ENCODE data around the gene KIAA1755.
"Not testable (repeated sequence)": the region's sequence is repeated elsewhere in the genome, so short reads cannot be mapped to it uniquely, and the experiment has no call there.

KIAA1755 gene

DNA sequence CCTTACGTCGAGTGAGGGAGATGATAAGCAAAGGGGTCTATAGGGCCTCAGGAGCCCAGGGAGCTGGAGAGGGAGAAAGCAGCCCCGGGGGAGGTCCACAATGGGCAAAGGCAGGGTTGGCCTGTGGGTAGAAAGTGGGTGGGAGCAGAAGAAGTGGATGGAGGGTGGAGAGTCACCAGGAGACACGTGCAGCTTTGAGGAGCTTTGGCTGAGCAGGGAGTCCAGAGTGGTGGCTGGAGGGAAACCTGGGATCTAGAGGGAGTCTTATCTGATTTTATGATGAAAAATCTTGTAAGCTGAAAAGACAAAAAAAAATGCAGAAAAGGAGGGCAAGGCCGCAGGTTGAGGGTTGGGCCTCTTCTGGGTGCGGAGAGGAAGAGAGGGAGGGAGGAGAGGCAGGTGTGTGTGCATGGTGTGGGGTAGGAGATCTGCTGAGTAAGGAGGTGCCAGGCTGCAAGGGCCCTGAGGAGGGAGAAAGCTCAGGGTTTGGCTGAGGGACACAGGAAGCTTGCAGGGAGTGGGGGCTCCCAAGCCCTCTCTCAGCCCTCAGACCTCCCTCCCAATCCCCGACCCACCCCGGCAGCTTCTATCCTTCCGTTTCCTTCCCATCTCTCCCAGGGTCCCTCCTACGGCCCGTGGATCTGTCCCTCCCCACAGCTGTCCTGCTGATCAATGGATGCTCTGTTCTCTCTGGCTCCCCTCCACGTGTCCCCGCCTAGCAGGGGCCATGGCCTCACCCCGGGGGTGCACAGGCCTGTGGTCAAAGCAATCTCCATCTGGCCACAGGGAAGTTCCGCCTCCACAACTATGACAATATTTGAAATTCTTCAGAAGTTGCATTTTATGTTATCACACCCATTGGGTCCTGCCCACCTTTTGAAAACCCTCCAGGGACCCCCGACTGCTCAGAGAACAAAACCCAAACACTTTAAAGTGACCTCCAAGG lies 26.3 kb upstream of the KIAA1755 start:
- DNase-seq (ENCODE audit: low read depth): no peak

DNA sequence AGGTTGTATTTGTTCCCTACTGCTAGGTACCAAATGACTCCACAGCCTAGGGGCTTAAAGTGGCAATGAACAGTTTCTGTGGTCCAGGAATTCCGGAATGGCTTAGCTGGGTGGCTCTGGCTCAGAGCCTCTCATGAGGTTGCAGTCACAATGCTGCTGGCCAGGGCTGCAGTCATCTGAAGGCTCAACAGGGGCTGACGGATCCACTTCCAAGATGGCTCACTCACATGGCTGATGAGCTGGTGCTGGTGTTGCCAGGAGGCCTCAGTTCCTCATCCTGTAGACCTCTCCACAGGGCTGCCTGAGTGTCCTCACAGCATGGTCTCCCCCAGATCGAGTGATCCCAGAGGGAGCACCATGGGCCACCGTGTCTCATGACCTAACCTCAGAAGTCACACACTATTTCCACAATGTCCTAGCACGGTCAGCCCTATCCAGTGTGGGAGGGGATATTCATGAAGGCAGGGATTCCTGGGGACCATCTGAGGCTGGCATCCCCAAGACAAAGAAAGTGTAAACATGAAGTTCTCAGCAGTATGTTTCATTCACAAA lies 24.4 kb upstream of the KIAA1755 start:
- no peak for DNase-seq (ENCODE audit: low read depth)

- DNase-seq (ENCODE audit: low read depth): not testable (repeated sequence)
These were observed 23.6 kb upstream of the KIAA1755 start for GRCh38 chr20:38284066-38284650.

GRCh38 chr20:38283236-38283635 lies 22.7 kb upstream of the KIAA1755 start:
- DNase-seq (ENCODE audit: low read depth): no peak

- not testable (repeated sequence) for DNase-seq (ENCODE audit: low read depth)
These were observed 20.8 kb upstream of the KIAA1755 start for GRCh38 chr20:38281176-38281915.

DNA sequence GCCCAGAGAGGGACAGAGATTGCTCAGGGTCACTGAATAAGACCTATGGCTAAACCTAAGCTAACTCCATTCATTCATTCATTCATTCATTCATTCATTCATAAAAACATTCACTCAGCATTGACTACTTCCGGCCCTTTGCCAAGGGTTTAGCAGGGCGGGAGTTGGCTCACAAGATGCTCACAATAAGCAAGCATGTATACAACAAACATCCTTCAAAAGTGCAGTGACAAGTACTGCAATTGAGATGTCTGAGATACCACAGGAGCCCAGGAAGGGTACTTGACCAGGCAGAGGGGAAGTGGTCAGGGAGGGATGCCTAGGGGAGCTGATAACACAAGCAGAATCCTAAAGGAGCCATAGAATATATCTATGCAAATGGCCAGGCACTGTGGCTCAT lies 18.2 kb upstream of the KIAA1755 start:
- no peak for DNase-seq (ENCODE audit: low read depth)

DNA sequence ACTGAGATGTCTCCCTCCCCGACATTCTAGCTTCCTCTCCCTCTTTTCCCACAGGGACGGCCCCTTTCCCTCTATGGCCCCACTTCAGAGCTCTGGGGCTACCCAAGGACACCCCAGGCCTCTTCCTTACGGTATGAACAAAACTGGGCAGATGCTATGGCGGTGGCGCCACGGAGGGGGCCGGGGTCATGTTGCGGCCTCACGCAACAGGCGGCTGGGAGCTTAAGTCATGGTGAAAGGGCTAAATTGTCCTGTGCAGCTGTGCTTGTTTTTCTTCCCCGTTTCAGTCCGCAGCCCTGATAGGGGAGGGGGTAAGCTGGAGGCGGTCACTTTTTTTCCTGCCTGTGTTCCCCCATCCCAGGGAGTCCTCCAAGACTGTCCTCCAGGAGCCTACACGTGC lies 17.6 kb upstream of the KIAA1755 start:
- DNase-seq (ENCODE audit: low read depth): no peak

DNA sequence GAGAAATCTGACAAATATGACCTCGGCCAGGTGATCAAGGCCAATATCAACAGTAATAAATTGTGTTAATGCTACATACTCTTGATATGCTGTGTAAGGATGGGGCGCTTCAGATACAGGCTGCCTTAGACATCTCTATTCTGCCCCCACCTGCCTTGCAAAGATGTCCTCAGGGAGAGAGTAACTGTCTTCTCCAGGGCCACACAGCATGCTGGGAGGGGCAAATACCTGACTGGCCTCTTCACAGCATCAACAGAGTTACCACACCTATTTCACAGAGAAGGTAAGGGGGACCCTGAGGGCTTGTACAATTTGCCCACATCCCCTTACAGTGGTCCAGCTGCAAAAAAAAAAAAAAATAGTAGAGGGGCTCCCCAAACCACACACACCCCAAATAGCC lies 17.2 kb upstream of the KIAA1755 start:
- no peak for DNase-seq (ENCODE audit: low read depth)

DNA sequence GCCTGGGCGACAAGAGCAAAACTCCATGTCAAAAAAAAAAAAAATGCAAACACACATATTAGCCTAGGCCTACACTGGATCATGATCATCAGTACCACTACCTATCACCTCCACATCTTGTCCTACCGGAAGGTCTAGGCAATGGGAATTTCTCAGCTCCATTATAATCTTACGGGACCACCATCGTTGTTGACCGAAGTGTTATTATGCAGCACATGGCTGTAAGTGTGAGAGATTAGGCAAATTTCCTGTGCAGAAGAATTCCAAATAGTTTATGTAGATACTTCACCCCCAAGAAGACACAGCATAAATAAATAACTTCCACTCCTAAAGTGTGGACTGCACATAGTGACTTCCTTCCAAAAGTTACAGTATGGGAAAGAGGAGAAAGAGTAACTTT lies 16.8 kb upstream of the KIAA1755 start:
- no peak for DNase-seq (ENCODE audit: low read depth)

DNA sequence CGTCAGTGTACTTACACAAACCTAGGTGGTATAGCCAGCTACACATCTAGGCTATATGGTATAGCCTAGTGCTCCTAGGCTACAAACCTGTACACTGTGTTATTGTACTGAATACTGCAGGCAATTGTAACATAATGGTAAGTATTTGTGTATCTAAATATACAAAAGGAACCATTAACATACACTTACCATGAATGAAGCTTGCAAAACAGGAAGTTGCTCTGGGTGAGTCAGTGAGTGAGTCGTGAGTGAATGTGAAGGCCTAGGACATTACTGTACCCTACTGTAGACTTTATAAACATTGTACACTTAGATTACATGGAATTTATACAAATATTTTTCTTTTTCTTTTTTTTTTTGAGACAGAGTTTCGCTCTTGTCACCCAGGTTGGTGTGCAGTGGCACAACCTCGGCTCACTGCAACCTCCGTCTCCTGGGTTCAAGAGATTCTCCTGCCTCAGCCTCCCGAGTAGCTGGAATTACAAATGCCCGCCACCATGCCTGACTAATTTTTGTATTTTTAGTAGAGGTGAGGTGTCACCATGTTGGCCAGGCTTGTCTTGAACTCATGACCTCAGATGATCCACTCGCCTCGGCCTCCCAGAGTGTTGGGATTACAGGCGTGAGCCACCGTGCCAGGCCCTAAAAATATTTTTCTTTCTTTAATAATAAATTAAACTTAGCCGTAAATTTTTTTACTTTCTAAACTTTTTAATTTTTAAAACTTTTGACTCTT lies 15.4 kb upstream of the KIAA1755 start:
- DNase-seq (ENCODE audit: low read depth): no peak

GRCh38 chr20:38272961-38273360 lies 12.4 kb upstream of the KIAA1755 start:
- no peak for DNase-seq (ENCODE audit: low read depth)

DNA sequence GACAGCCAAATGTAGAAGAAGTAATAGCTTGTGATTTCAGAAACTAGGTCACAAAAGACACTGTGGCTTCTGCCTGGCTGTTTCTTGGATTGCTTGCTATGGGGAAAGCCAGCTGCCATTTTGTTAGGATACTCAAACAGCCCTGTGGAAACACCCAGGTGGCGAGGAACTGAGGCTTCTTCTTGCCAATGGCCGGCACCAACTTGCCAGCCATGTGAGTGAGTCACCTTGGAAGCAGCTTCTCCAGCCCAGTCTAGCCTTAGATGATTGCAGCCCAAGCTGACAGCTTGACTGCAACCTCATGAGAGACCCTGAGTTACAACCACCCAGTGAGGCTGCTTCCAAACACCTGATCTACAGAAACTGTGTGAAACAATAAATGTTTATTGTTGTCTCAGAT lies 11.9 kb upstream of the KIAA1755 start:
- DNase-seq (ENCODE audit: low read depth): no peak

DNA sequence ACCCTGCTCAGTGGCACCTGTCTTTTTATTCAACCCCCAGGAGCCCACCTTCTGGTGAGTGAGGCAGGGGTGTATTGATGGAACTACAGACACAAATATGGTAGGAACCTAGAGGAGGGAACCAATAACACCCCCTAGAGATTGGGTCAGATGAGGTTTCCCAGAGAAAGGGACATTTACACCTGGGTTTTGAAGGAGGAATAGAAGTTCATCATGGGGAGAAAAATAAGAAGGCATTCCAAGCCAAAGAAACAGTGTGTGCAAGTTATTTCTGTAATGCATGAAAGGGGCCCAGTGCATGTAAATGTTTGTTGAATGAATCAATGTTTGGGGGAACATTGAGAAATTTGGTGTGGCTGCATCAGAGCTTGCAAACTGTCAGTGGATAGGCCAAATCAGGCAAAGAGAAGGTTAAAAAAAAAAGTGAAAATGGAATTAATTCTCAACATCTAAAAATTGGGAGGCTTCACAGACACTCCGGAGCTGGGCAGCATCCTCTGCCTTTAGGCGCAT lies 11.1 kb upstream of the KIAA1755 start:
- no peak for DNase-seq (ENCODE audit: low read depth)

GRCh38 chr20:38270869-38271605 lies 10.5 kb upstream of the KIAA1755 start:
- no peak for DNase-seq (ENCODE audit: low read depth)

DNA sequence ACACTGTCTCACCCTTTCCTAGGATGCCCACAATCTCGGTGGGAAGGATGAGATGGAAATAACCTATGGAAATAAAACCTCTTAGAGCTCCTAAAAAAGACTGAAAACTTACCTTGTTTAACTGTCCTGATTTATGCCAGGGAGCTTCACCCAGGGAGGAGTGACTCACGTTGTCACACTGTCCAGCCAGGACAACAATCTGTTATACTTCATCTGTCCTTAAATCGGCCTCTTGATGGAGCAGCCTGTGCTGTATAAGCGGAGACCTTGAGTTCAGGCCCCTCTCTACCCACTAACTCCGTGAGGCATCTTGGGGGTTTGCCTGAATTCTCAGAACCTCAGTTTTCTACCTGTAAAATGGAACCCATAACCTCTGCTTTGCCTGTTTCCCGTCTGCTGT lies 9.2 kb upstream of the KIAA1755 start:
- DNase-seq (ENCODE audit: low read depth): no peak

GRCh38 chr20:38269040-38269439 lies 8.5 kb upstream of the KIAA1755 start:
- no peak for DNase-seq (ENCODE audit: low read depth)

DNA sequence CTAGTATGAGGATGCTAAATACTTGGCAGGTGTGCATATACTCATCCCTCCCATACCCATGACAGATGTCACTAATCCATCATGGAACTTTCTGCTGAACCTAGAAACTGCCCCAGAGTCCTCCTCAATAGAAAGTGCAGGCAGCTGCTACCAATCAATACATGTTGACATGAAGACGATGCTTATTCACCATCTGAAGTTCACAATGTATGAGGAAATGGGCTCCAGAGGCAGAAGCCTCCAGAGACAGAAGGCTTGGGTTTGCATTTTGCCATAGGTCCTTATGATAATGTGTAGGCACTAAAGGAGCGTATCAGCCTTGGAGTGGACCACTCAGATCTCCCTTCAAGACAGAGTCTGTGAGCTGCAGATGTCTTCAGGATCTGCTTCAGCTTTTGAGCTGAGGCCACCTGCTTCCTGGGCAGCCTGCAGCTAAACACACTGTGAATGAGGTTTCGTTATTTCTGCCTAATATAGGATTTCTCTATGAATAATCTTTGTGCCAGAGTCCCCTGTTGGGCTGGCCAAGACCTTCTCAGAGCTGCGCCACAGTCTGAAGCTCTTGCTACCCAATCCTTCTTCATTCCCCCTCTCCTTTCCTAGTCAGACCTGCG lies 7.5 kb upstream of the KIAA1755 start:
- no peak for DNase-seq (ENCODE audit: low read depth)

GRCh38 chr20:38267296-38267695 lies 6.8 kb upstream of the KIAA1755 start:
- no peak for DNase-seq (ENCODE audit: low read depth)

- no peak for DNase-seq (ENCODE audit: low read depth)
These were observed 5.9 kb upstream of the KIAA1755 start for GRCh38 chr20:38266426-38266825.

DNA sequence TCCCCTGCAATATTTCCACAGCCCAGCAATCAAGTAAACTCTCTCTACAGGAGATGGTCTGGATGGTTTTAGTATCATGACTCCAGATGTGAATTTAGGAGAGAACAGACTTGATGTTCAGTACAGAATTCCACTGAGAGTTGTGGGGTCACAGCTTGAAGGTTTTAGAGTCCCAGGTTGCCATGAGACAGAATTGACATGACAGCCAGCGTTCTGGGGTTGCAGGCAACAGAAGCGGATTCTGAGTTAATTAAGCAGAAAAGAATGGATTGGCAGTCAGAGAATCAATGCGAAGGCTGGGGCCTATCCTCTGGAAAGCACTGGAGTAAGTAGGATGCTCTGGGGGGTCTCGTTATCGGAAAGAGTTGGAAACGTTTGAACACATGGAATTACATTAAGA lies 2.4 kb upstream of the KIAA1755 start:
- DNase-seq (ENCODE audit: low read depth): no peak

- no peak for DNase-seq (ENCODE audit: low read depth)
These were observed 487 bp upstream of the KIAA1755 start for GRCh38 chr20:38261054-38261390.
